ENCODE results near the gene MROH8.
A peak's percentile ranks its signal among the peaks of the same experiment; 100 is the strongest.

The MROH8 gene

GRCh38 chr20:37200376-37200775, 21.0 kb upstream of the MROH8 start:
- no peak overlapping the region for H3K27ac ChIP-seq
- TF ChIP-seq CTCF (IDR thresholded peaks at IDR 0.05) (no peak), ZFX (IDR thresholded peaks at IDR 0.05; ENCODE audit: borderline replicate concordance) (no peak)

DNA sequence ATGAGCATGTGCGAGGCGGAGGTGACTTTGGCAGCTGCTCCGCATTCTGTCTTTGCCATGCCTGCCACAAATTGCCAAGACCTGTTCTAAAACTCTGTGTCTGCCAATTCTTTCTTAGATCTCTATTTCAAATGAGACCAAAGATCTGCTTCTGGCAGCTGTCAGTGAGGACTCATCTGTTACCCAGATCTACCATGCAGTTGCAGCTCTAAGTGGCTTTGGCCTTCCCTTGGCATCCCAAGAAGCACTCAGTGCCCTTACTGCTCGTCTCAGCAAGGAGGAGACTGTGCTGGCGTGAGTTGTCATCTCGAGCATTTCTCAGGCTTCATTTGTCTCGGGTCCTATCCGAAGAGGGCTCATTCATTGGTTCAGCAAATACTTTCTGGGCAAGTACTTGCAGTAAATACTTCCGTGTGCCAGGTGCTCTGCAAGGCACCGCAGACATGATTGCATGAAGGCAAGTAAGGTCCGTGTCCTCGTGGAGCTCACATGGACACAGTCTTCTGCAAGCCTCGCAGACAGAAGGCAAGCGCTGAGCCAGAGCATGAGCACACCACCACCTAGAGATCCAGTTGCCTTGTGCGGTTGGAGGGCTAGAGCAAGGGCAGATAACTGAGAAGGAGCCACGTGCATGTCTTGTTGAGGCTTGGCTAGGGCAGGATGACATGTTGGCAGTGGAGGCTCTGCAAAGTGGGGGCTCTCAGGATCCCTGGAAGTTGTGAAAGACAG, 19.7 kb upstream of the MROH8 start:
- H3K27ac ChIP-seq: no peak overlapping the region
- TF ChIP-seq CTCF (IDR thresholded peaks at IDR 0.05): no peak
- TF ChIP-seq ZFX (IDR thresholded peaks at IDR 0.05; ENCODE audit: borderline replicate concordance): no peak

DNA sequence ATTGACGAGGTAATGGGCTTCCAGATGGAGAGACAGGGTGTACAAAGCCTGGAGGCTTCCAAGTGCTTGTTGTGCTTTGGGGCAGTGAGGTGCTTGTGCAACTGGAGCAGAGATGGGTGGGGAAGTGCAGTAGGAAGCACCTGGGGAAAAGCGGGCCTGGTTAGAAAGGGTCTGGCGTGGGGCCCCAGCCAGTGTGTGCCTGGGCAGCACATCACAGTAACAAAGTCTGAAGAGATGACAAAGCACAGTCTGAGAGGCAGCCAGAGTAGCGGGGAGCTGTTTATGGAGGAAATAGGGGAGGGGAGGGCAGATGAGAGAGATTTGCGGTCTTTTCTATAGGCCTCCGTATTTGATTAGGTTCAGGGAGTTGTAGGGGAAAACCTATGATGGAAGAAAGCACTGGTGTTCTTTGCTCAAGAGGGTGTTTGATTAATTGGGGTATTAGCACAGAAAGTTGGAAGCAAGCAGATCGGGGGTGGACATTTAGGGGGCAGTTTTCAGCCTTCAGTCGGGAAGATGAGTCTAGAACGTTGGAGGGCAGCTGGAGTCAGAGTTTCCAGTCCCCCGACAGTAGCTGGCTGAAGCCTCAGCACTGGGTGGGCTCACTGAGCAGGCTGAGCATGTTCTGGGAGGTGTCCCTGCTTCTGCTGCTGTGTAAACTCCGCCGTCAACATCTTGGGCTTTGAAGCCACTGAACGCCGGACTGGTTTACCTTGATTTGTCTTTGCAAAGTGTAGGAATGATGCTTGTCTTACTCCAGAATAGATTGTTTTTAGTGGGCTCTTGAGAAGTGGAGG, 15.5 kb upstream of the MROH8 start:
- 0 out of 2 replicates have a peak overlapping the region, but pooled peaks have one; percentile 15 for H3K27ac ChIP-seq
- TF ChIP-seq CTCF (IDR thresholded peaks at IDR 0.05) (no peak), ZFX (IDR thresholded peaks at IDR 0.05; ENCODE audit: borderline replicate concordance) (no peak)

GRCh38 chr20:37193821-37194220, 14.5 kb upstream of the MROH8 start:
- TF ChIP-seq CTCF (IDR thresholded peaks at IDR 0.05) (no peak), ZFX (IDR thresholded peaks at IDR 0.05; ENCODE audit: borderline replicate concordance) (no peak)
- H3K27ac ChIP-seq: no peak overlapping the region

DNA sequence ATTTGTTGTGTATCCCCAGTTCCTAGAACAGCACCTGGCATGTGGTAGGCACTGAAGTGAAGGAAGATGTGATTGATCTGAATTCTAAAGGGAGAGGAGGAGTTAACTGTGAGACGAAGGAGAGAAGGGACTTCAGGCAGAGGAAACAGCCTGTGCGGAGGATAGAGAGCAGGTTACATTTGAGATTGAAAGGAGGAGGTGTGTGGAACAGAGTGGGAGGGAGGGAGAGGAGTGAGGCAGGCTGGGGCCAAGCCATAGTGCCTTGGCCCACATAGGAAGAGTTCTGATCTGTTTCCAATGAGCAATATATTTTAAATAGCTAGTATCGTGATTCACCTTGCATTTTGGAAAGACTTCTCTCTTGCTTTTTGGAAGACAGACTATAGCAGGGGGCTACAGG, 13.9 kb upstream of the MROH8 start:
- TF ChIP-seq CTCF (IDR thresholded peaks at IDR 0.05): no peak
- no peak for TF ChIP-seq ZFX (IDR thresholded peaks at IDR 0.05; ENCODE audit: borderline replicate concordance)
- no peak overlapping the region for H3K27ac ChIP-seq

DNA sequence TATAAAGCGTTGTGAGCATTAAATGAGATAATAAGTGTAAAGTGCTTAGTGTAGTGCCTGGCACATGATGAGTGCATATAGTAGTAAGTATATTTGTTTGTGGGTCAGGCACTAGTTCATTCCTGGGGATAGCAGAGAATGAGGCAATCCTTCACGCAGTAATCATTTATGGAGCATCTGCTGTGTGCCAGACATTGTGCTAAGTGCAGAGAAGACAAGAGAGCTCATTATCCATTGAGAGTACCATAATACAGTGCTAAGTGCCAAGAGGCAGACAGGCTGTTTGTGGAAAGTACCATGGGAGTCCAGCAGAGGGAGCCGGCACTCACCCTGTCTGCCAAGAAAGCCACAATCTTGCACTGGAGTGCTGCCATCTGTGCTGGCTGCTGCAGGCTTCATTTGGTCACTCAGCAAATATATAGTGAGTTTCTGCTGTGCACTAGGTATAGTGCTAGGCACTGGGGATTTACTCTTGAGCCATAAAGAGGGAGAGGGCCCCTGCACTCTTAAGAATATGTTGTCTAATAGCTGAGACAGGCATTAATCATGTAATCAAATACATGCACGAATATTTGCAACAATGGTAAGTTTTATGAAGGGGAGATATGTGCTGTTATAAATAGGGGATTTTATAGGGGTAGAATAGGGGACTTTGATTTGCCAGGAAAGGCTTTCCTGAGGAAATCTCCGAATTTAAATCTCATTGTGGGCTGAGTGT, 12.9 kb upstream of the MROH8 start:
- TF ChIP-seq CTCF (IDR thresholded peaks at IDR 0.05): peak; percentile 96
- no peak for TF ChIP-seq ZFX (IDR thresholded peaks at IDR 0.05; ENCODE audit: borderline replicate concordance)
- 0 out of 2 replicates have a peak overlapping the region, but pooled peaks have one; percentile 26 for H3K27ac ChIP-seq

All from 22Rv1 (cell line).